ENCODE results near the gene LIPC.
"Not testable (repeated sequence)": the region's sequence is repeated elsewhere in the genome, so short reads cannot be mapped to it uniquely, and the experiment has no call there.

LIPC gene

GRCh38 chr15:58593870-58594269 is 162.1 kb downstream of the LIPC start:
- no peak overlapping the region for H3K27ac ChIP-seq
- no peak for DNase-seq (ENCODE audit: low read depth, low spot score)

- no peak overlapping the region for H3K27ac ChIP-seq
- DNase-seq (ENCODE audit: low read depth, low spot score): no peak
These were observed 163.1 kb downstream of the LIPC start for GRCh38 chr15:58594898-58595297.

- no peak for DNase-seq (ENCODE audit: low read depth, low spot score)
- no peak overlapping the region for H3K27ac ChIP-seq
These were observed 163.9 kb downstream of the LIPC start for GRCh38 chr15:58595516-58596263.

- no peak overlapping the region for H3K27ac ChIP-seq
- no peak for DNase-seq (ENCODE audit: low read depth, low spot score)
These were observed 166.4 kb downstream of the LIPC start for GRCh38 chr15:58597943-58598828.

GRCh38 chr15:58598829-58599210 is 167.0 kb downstream of the LIPC start:
- no peak for DNase-seq (ENCODE audit: low read depth, low spot score)

GRCh38 chr15:58602823-58603222 is 171.0 kb downstream of the LIPC start:
- no peak for DNase-seq (ENCODE audit: low read depth, low spot score)
- H3K27ac ChIP-seq: no peak overlapping the region

More at GRCh38 chr15:58598829-58599210, 167.0 kb downstream of the LIPC start:
- H3K27ac ChIP-seq: no peak overlapping the region

GRCh38 chr15:58603927-58604326 is 172.1 kb downstream of the LIPC start:
- DNase-seq (ENCODE audit: low read depth, low spot score): not testable (repeated sequence)
- peak overlapping the region; percentile 83 for H3K27ac ChIP-seq

- DNase-seq (ENCODE audit: low read depth, low spot score): peak; percentile 46
- H3K27ac ChIP-seq: peak overlapping the region; percentile 83
These were observed 172.7 kb downstream of the LIPC start for GRCh38 chr15:58604455-58604923.

- peak overlapping the region; percentile 83 for H3K27ac ChIP-seq
These were observed 174.2 kb downstream of the LIPC start for GRCh38 chr15:58605931-58606530.

GRCh38 chr15:58606577-58607080 is 174.8 kb downstream of the LIPC start:
- DNase-seq (ENCODE audit: low read depth, low spot score): no peak
- H3K27ac ChIP-seq: no peak overlapping the region

More at GRCh38 chr15:58605931-58606530, 174.2 kb downstream of the LIPC start:
- no peak for DNase-seq (ENCODE audit: low read depth, low spot score)

- no peak overlapping the region for H3K27ac ChIP-seq
- no peak for DNase-seq (ENCODE audit: low read depth, low spot score)
These were observed 176.4 kb downstream of the LIPC start for GRCh38 chr15:58608129-58608590.

- DNase-seq (ENCODE audit: low read depth, low spot score): no peak
- H3K27ac ChIP-seq: no peak overlapping the region
These were observed 176.9 kb downstream of the LIPC start for GRCh38 chr15:58608711-58609110.

- no peak for DNase-seq (ENCODE audit: low read depth, low spot score)
- H3K27ac ChIP-seq: no peak overlapping the region
These were observed 180.2 kb downstream of the LIPC start for GRCh38 chr15:58611731-58612676.

- DNase-seq (ENCODE audit: low read depth, low spot score): no peak
- no peak overlapping the region for H3K27ac ChIP-seq
These were observed 184.4 kb downstream of the LIPC start for GRCh38 chr15:58616171-58616570.

Data from epithelial cell of prostate (primary cell).